GM21717 (cell line): Measurements from ENCODE around the gene IGFN1.
"Not testable (repeated sequence)": the region's sequence is repeated elsewhere in the genome, so short reads cannot be mapped to it uniquely, and the experiment has no call there.

Experiments
- ATAC-seq: cut with Tn5 transposase; IDR thresholded peaks from one replicate; pipeline ENCODE4 v1.9.1; 2021; ENCODE audit warnings: mild to moderate bottlenecking, moderate library complexity; ENCODE audit not compliant: unreplicated experiment

The IGFN1 gene

DNA sequence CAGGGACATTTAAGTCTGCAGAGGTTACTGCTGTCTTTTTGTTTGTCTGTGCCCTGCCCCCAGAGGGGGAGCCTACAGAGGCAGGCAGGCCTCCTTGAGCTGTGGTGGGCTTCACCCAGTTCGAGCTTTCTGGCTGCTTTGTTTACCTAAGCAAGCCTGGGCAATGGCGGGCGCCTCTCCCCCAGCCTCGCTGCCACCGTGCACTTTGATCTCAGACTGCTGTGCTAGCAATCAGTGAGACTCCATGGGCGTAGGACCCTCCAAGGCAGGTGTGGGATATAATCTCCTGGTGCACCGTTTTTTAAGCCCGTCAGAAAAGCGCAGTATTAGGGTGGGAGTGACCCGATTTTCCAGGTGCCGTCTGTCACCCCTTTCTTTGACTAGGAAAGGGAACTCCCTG lies 49.0 kb downstream of the IGFN1 start:
- not testable (repeated sequence) for ATAC-seq

GRCh38 chr1:201240171-201240570 lies 49.5 kb downstream of the IGFN1 start:
- ATAC-seq = no peak

GRCh38 chr1:201241736-201242135 lies 51.1 kb downstream of the IGFN1 start:
- ATAC-seq = no peak

- ATAC-seq = no peak
These were observed 54.5 kb downstream of the IGFN1 start for GRCh38 chr1:201245082-201245481.

DNA sequence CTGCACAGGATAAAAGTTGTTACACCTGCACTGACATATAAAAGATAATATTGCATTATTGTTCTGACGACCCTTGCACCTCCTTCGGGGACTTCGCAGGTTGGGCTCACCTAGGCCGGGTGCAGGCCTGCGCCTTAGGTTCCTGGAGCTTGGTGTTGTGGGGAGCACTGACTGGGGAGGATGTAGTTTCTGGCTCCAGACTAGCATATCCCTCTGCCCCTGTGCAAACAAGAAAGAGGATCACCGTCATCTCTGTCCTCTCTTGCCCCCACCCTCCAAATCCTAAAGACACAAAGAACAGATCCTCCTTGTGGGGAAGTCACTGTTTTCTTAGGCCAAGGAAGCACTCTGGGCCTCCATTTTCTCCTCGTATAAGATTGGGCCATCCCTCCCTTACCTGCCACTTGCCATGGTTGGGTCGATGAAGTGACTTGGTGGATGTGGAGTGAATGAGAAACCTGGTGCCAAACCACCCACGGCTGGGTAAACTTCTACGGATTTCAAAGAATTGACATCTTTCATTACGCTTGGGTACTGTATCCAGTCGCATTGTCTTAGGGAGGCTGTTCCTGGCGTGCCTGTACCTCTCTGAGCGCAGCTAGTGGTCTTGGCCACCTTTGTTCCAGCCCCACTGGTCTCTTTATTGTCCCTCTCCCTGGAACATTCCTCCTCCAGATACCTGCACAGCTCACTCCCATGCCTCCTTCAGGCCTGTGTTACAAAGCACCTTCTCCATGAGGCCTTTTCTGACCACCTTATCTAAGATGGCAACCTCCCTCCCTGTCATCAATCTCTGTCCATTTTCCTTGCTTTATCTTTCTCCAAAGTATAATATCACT lies 58.3 kb downstream of the IGFN1 start:
- no peak for ATAC-seq

GRCh38 chr1:201250326-201251011 lies 59.8 kb downstream of the IGFN1 start:
- ATAC-seq = no peak

DNA sequence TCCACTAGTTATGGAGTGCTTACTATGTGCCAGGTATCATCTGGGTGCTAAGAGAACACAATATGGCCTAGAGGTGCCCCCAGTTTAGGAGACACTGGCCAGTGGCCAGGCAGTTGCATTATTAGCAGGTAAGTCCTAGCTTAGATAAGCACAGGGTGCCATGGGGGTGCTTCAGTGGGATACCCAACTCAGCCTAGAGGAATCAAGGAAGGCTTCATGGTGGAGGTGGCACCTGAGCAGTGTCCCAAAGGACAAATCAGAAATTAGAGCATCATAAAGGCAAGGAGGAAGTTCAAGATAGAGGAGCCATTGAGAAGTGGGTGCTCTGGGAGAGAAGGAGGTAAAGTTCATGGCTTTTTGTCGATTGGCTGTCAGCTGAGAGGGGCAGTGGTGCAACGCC lies 60.8 kb downstream of the IGFN1 start:
- ATAC-seq = no peak

- no peak for ATAC-seq
These were observed 61.3 kb downstream of the IGFN1 start for GRCh38 chr1:201251851-201252430.

- no peak for ATAC-seq
These were observed 62.3 kb downstream of the IGFN1 start for GRCh38 chr1:201252944-201253371.

- no peak for ATAC-seq
These were observed 62.8 kb downstream of the IGFN1 start for GRCh38 chr1:201253411-201253810.

- no peak for ATAC-seq
These were observed 63.4 kb downstream of the IGFN1 start for GRCh38 chr1:201253906-201254624.

DNA sequence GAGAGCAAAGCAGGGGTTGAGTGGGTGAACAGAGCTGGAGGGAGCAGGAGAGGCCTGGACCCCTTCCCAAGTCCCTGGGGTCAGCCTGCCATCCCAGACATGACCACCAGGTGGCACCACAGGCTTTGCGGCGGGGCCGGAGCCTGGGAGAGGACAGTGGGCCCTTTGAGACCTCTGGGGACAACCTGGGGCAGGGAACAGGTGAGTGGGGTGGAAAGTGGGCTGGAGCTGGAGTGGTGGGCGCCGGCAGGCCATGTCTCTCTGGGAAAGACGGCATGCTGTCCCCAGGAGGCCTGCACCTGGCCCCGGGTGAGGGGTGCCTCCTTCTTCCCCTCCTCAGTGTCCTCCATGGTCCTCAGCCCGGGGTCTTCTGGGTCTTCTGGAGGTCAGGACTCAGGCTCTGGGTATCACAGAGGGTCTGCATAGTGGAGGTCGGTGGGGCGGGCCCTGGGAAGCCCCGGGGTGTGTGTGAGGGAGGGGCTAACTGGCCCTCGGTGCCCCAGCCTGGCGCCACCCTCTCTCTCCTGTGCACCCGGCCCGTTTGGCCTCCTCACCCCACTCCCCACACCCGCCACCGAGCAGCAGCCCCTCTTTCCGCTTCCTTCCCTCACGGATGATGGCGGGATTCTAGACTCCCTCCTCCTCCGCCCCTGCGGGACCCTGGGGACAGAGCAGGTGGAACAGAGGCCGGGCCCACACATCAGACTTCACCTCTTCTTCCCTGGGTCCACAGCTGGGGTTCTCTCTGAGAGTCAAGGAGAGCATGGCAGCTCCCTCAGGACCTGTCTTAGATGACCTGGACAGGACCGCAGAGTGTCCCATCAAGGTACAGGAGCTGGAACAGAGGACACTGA lies 64.2 kb downstream of the IGFN1 start:
- ATAC-seq = no peak

- ATAC-seq = no peak
These were observed 65.1 kb downstream of the IGFN1 start for GRCh38 chr1:201255479-201256362.

DNA sequence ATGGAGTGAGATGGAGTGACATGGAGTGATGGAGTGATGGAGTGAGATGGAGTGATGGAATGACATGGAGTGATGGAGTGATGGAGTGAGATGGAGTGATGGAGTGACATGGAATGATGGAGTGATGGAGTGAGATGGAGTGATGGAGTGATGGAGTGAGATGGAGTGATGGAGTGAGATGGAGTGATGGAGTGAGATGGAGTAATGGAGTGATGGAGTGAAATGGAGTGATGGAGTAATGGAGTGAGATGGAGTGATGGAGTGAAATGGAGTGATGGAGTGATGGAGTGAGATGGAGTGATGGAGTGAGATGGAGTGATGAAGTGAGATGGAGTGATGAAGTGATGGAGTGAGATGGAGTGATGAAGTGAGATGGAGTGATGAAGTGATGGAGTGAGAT lies 67.5 kb downstream of the IGFN1 start:
- not testable (repeated sequence) for ATAC-seq

GRCh38 chr1:201258763-201259230 lies 68.2 kb downstream of the IGFN1 start:
- ATAC-seq = no peak

- ATAC-seq = no peak
These were observed 69.0 kb downstream of the IGFN1 start for GRCh38 chr1:201259476-201260235.

GRCh38 chr1:201260236-201260590 lies 69.6 kb downstream of the IGFN1 start:
- no peak for ATAC-seq

GRCh38 chr1:201260648-201261311 lies 70.2 kb downstream of the IGFN1 start:
- no peak for ATAC-seq
